H54 (cell line): ENCODE results near the gene NEGR1.
A peak's percentile ranks its signal among the peaks of the same experiment; 100 is the strongest.

Experiments
- DNase-seq: peaks from one replicate; pipeline ENCODE4 v3.0.0; 2011; ENCODE audit warnings: low spot score, mixed read lengths; ENCODE audit not compliant: insufficient read length
- FAIRE-seq: peaks from 3 replicates; lab custom pipeline; 2011; peaks lifted over from hg19 to GRCh38; lab: Jason Lieb, UNC
- POLR2A ChIP-seq: IDR thresholded peaks from 2 replicates; pipeline ENCODE4 v1.6.1; 2011; ENCODE audit warnings: low read depth, mild to moderate bottlenecking, low read length

NEGR1 gene

DNA sequence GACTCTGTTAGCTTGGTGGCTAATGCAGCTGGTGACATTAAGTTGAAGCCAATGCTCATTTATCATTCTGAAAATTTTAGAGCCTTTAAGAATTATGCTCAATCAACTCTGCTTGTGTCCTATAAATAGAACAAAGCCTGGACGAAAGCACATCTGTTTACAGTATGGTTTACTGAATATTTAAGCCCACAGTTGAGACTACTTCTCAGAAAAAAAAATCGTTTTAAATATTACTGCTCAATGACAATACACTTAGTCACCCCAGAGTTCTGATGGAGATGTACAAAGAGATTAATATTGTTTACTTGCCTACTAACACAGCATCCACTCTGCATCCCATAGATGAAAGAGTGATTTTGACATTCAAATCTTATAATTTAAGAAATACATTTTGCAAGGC, 79.6 kb downstream of the NEGR1 start:
- TF ChIP-seq POLR2A: no peak
- FAIRE-seq (no peak), DNase-seq (no peak)

DNA sequence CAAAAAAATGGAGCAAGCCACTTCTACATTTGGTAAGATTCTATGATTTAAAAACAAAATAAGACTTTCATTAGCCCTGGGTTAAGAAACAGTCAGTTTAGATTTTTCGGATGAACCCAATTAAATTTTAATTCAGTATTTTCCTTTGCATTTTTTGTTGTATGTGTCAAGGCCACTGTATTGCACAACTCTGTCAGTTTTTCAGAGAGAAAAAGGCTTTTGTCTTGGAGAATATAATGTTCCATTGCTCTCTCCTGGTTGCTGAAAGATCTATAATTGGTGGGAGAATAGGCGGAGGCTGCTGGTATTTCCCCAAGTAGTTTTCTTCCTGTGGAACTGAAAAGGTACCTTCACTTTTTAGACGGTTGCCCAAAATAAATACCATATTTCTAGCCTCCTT, 84.6 kb downstream of the NEGR1 start:
- DNase-seq (no peak), FAIRE-seq (no peak)
- no peak for TF ChIP-seq POLR2A

DNA sequence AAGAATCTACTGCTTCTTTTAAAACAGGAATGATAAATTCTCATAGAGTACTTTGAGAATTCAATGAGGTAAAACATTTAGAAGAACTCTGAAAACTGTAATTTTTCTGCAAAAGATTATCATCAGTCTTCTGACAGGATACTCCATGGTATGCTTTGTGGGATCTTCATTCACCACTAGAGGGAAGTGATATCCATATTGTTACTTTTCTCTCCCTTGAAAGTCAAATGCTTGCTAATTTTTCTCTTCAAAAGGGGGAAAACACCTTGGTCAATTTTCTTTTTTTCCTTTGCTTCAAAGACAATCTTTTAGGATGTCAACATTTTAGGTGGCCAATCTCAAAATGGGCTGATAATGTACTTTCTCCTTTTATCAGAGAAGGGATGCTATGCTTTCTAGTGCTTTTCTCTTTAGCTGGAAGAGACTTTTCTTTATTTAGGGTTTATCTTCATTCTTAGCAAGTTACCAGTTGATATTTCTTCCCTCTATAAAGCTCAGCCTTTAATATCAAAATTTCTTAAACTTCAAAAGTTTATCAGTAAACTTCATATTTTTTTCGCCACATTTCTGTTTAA, 95.5 kb downstream of the NEGR1 start:
- FAIRE-seq: peak; percentile 88
- no peak for TF ChIP-seq POLR2A
- no peak for DNase-seq

DNA sequence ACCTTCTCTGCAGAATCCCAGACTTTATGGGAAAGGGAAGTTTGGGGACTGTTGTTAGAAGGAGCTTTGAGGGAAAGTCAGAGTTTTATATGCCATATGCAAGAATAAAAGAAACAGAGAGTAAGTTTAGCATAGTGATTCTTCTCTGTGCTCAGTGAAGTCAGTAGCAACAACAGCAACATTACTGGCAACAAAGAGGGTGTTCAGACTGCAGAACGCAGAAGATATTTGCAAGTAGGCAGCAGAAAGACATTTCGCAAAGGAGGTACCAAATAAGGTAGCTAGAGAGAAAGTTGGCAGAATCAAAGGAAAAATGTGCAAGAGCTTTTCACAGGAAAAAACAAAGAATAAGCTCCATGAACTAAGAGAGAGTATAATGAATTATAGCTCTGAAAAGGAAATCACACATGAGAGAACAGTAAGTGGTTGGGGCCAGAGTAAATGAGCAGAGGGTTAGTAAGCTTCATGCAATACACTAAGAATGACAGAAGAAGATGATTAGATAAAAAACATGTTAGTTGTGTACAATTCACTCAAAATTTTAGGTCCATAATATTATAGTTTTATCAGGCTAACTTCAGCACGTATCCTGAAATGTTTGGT, 98.1 kb downstream of the NEGR1 start:
- TF ChIP-seq POLR2A: no peak
- FAIRE-seq: no peak
- no peak for DNase-seq

DNA sequence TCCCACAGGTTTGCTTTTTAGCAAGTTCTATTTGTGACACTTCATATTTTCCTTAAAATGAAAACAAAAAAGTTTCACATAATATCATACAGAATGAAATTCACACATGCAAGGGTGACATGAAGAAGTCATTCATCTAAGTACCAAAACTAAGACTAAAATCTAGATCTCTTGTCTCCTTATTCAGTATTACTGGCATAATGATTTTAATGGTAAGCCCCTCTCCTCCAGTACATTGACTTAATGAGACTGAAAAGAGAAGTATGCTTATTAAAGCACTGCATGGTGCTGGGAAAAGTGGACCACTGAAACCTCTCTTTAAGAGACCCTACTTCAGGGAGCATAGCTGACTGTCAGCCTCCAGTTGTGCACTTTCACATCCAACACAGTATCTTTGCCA, 99.5 kb downstream of the NEGR1 start:
- DNase-seq (no peak), FAIRE-seq (no peak)
- no peak for TF ChIP-seq POLR2A

DNA sequence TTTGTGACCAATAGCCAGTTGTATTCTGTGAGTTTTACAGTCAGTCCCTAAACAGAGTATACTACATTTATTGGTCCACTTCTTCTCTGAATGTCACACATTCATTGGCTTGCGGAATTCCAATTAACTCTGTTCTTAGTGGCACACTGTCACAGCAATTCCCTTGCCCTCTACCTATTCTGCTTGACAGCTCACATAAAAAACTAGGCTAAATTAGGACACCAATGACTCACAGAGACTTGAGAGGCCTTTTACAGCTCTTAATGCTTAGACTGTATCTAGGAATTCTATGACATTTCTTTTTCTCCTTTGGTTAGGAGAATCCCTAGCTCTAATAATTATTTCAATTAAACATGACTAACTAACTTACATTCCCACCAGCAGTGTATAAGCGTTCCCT, 104.1 kb downstream of the NEGR1 start:
- TF ChIP-seq POLR2A: no peak
- FAIRE-seq (peak; percentile 82), DNase-seq (no peak)

DNA sequence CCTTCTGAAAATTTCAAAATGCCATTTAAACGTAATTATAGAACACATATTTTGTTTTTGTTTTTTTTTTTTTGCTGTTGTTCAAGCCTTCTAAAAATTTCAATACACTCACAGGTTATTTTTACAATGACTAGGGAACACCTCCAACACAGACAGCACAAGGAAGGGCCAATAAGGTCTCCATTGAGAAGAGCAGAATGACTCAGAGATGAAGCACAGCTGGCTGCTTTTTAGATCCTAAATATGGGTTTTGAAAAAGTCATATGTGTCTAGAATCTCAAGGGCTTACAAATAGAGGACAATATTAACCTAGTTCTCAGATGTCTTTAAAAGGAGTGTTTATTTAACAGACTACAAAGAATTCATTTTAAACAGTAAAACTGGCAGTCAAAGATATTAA, 104.6 kb downstream of the NEGR1 start:
- FAIRE-seq: no peak
- no peak for DNase-seq

DNA sequence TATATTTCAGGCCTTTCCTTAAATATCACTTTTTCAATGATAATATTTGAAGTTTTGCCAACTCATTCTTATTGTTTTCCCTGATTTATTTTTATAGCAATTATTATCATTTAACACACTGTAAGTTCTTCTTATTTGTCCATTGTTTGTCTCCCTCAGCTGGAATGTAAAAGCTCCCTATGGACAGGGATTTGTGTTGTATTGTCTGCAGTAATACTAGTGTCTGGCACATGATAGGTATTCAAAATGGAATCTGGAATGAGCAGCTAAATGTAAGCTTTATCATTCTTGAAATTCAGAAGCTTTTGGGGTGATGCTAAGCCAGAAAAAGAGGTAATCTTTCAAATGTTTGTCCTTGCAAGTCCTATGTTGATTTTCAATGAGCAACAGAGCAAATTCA, 112.1 kb downstream of the NEGR1 start:
- FAIRE-seq: no peak
- TF ChIP-seq POLR2A: no peak

More for the DNA sequence above, 104.6 kb downstream of the NEGR1 start:
- TF ChIP-seq POLR2A: no peak

DNA sequence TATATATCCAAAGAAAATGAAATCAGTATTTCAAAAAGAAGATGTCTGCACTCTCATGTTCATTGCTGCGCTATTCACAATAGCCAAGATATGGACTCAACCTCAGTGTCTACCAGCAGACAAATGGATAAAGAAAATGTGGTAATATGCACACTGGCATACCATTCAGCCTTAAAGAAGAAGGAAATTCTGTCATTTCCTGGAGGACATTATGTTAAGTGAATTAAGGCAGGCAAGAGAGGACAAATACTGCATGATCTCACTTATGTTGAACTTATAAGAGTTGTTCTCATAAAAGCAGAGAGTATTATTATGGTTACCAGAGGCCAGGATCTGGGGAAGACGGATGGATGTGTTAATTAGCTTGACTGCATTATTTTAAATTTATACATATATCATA, 115.9 kb downstream of the NEGR1 start:
- FAIRE-seq (no peak), DNase-seq (no peak)
- no peak for TF ChIP-seq POLR2A

More for the DNA sequence above, 112.1 kb downstream of the NEGR1 start:
- no peak for DNase-seq

DNA sequence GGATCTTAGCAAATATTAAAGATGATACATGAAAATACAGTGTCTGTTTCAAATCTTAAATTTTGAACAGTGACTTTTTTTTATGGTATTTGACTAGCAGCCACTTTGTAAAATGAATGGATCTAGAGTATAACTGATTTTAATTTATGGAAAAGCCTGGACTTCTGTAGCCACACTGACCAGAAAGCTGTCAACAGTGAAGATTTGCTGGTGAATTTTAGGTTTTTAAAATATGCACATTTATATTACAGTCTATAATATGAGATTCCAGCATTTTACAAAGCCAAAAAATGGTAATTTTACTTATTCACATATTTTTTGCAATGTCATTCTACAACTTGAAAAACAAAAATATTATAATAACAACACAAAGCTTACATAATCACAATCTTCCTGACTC, 131.8 kb downstream of the NEGR1 start:
- FAIRE-seq (no peak), DNase-seq (no peak)
- TF ChIP-seq POLR2A: no peak

DNA sequence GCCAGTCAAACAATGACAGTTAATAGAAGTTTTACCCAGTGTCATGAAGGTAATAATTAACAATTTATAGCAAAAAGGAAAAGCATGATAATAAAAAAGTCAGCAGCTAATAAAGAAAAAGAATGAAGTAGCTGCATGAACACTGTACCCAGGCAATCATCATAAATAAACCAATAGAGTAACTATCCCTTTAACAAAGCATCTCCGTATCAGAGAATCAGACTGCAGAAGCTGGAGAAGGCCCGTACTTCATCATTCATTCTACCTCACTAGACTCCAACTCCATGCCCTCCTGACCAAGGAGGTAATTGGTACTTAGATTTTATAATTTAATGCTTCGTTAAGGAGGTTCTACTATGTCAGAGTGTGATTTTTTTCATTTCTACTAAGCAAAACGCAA, 140.5 kb downstream of the NEGR1 start:
- TF ChIP-seq POLR2A: no peak
- DNase-seq (no peak), FAIRE-seq (no peak)

DNA sequence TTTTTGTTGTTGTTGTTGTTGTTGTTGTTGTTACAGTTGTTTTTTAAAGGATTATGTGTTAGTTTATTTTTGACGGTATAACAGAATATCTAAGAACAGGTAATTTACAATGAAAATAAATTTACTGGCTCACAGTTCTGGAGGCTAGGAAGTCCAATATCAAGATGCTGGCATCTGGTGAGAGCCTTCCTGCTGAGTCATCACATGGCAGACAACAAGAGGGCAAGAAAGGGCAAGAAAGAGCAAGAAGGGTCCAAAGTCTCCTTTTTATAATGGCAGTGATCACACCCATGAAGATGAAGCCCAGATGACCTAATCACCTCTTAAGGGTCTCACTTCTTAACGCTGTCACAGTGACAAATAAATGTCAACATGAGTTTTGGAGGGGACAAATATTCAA, 142.1 kb downstream of the NEGR1 start:
- DNase-seq (no peak), FAIRE-seq (no peak)
- TF ChIP-seq POLR2A: no peak

DNA sequence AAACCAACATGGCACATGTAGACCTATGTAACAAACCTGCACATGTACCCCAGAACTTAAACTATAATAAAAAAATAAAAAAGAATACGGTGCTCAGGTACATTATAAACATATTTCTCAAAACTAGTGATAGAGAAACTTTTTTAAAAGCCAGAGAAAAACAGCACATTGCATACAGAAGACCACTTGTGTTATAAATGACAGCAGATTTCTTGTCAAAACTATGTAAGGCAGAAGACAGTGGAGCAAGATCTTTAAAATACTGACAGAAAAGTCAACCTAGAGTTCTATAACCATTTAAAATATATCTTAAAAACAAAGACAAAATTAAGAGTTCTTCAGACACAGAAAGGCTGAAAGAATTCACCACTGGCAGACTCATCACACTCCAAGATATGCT, 144.7 kb downstream of the NEGR1 start:
- TF ChIP-seq POLR2A: no peak
- FAIRE-seq: no peak
- DNase-seq: no peak

DNA sequence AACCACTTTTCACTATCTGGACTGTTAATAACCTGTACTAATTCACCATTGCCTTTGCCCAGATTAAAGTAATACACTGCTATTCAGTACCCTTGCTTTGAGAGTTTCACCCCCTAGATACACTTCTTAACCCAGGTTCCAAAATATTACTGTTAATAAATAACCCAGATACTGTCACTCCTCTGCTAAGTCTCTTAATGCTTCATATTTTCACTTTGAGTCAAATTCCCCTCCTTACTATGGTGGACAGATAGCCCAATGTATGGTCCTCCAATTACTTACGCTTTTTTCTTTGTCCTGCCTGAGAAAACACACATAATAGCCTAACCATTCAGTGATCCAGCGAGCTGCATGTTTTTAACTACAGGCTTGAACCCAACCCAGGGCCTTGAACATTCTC, 152.5 kb downstream of the NEGR1 start:
- FAIRE-seq (no peak), DNase-seq (no peak)
- TF ChIP-seq POLR2A: no peak
